Endothelial cell of umbilical vein (primary cell): Measurements from ENCODE around the gene KCTD5. TPM values are rescaled to one million over a fixed set of nuclear protein-coding genes. Genes with fewer than 3 reads are reported as not detected.

Experiments used
- BruUV-seq: library from RNA; stranded (reverse); fragments of 400-500 nt; replicated peaks from 2 replicates; lab custom pipeline; 2021; lab: Mats Ljungman, UMichigan
- CTCF ChIA-PET: fragments of 300-600, 350-600 bp; sonication (Branson Sonifier 250); formaldehyde crosslinking; loops from one replicate; lab custom pipeline; 2021; ENCODE audit warnings: antibody characterized with exemption, inconsistent platforms; lab: Charles Lee
- POLR2A ChIA-PET: fragments of 300-600, 350-600 bp; sonication (Branson Sonifier 250); formaldehyde crosslinking; loops from one replicate; lab custom pipeline; 2021; ENCODE audit warnings: antibody characterized with exemption, inconsistent platforms; lab: Charles Lee
- DNase-seq: peaks from one replicate; pipeline ENCODE4 v3.0.0-alpha.2; 2011; ENCODE audit warnings: low read depth, low spot score
- FAIRE-seq: peaks from 2 replicates; lab custom pipeline; 2011; peaks lifted over from hg19 to GRCh38; lab: Jason Lieb, UNC
- H2AFZ ChIP-seq: 2 replicates; pipeline ENCODE4 v1.6.0; 2012; ENCODE audit warnings: low read depth, low read length, control low read depth, inconsistent platforms
- H3K27ac ChIP-seq: 2 replicates; pipeline ENCODE4 v1.5.1; 2011; ENCODE audit warnings: low read depth, mild to moderate bottlenecking, control low read depth, low read length, moderate library complexity; ENCODE audit not compliant: insufficient read depth
- H3K27me3 ChIP-seq, 2 experiments: 2 replicates each; pipeline versions ENCODE4 v1.6.0 to v1.6.1; 2011; ENCODE audit warnings: low read length in 2 of 2, mixed read lengths in 1 of 2; ENCODE audit not compliant: control insufficient read depth in 2 of 2, insufficient read depth in 2 of 2
- H3K36me3 ChIP-seq, 2 experiments: 2 replicates in 1 of 2; 3 replicates in 1 of 2; pipeline ENCODE4 v1.5.1; 2011; ENCODE audit warnings: low read length in 2 of 2, mild to moderate bottlenecking in 1 of 2, moderate library complexity in 1 of 2; ENCODE audit not compliant: control insufficient read depth in 2 of 2, insufficient read depth in 2 of 2; ENCODE audit errors: extremely low read depth in 1 of 2
- H3K4me1 ChIP-seq: 3 replicates; pipeline ENCODE4 v1.5.1; 2011; ENCODE audit warnings: mild to moderate bottlenecking, low read length; ENCODE audit not compliant: control insufficient read depth, insufficient read depth; ENCODE audit errors: extremely low read depth
- H3K4me2 ChIP-seq: 2 replicates; pipeline ENCODE4 v1.6.1; 2011; ENCODE audit warnings: low read length, control low read depth, mixed read lengths; ENCODE audit not compliant: insufficient read depth
- H3K4me3 ChIP-seq, 3 experiments: fragments of 200-600 bp in 1 of 3; sonication (generic), shearing (Covaris generic) in 1 of 3; replicated peaks in 1 of 3; 2 replicates each; pipeline ENCODE4 v1.5.1; 2011 to 2016; ENCODE audit warnings: control low read depth in 3 of 3, low read length in 3 of 3, mild to moderate bottlenecking in 2 of 3, inconsistent platforms in 1 of 3, low read depth in 1 of 3, moderate library complexity in 1 of 3; ENCODE audit not compliant: insufficient read depth in 1 of 3
- H3K79me2 ChIP-seq: 2 replicates; pipeline ENCODE4 v1.6.0; 2012; ENCODE audit warnings: low read length, inconsistent platforms; ENCODE audit not compliant: control insufficient read depth, insufficient read depth
- H3K9ac ChIP-seq: replicated peaks from 2 replicates; pipeline ENCODE3; 2011; ENCODE audit warnings: low read length, control low read depth; ENCODE audit not compliant: insufficient read depth; ENCODE audit errors: extremely low read depth
- H3K9me1 ChIP-seq: replicated peaks from 3 replicates; pipeline ENCODE4 v1.6.0; 2011; ENCODE audit warnings: mild to moderate bottlenecking, low read length; ENCODE audit not compliant: control insufficient read depth, insufficient read depth; ENCODE audit errors: extremely low read depth
- H3K9me3 ChIP-seq: replicated peaks from 2 replicates; pipeline ENCODE4 v1.5.1; 2012; ENCODE audit warnings: low read length, inconsistent platforms; ENCODE audit not compliant: control insufficient read depth, insufficient read depth
- H4K20me1 ChIP-seq: replicated peaks from 2 replicates; pipeline ENCODE3; 2011; ENCODE audit warnings: mild to moderate bottlenecking, low read length; ENCODE audit not compliant: control insufficient read depth, insufficient read depth; ENCODE audit errors: extremely low read depth
- CTCF ChIP-seq, 2 donors: IDR thresholded peaks; 1 replicate in 1 of 2; 2 replicates in 1 of 2; pipeline ENCODE4 v1.5.1; 2011; ENCODE audit warnings: low read length in 2 of 2, mild to moderate bottlenecking in 2 of 2, moderate library complexity in 2 of 2, control low read depth in 1 of 2, inconsistent platforms in 1 of 2, low read depth in 1 of 2; ENCODE audit not compliant: insufficient read depth in 1 of 2; ENCODE audit errors: extremely low read depth in 1 of 2
- EZH2 ChIP-seq: IDR thresholded peaks from 2 replicates; pipeline ENCODE4 v1.6.1; 2012; ENCODE audit warnings: borderline replicate concordance, low read depth, mild to moderate bottlenecking, moderate library complexity, low read length, inconsistent platforms; ENCODE audit not compliant: severe bottlenecking
- FOS ChIP-seq: IDR thresholded peaks from 2 replicates; pipeline ENCODE4 v1.6.1; 2011; ENCODE audit warnings: mild to moderate bottlenecking, low read length, moderate library complexity, borderline replicate concordance; ENCODE audit not compliant: insufficient read depth
- GATA2 ChIP-seq: IDR thresholded peaks from 2 replicates; pipeline ENCODE4 v1.7.0; 2011; ENCODE audit warnings: low read depth, mild to moderate bottlenecking, moderate library complexity, mixed read lengths, low read length; ENCODE audit not compliant: insufficient read length, insufficient read depth
- JUN ChIP-seq: IDR thresholded peaks from 2 replicates; pipeline ENCODE4 v1.6.1; 2011; ENCODE audit warnings: borderline replicate concordance, low read depth; ENCODE audit not compliant: insufficient read length, insufficient read depth
- MAX ChIP-seq: IDR thresholded peaks from 2 replicates; pipeline ENCODE4 v1.6.1; 2011; ENCODE audit not compliant: insufficient read depth, insufficient read length
- MYC ChIP-seq: IDR thresholded peaks from one replicate; pipeline ENCODE4 v1.6.1; 2011; ENCODE audit warnings: mild to moderate bottlenecking, low read depth, low read length
- POLR2A ChIP-seq: IDR thresholded peaks from 2 replicates; pipeline ENCODE4 v1.6.1; 2012; ENCODE audit warnings: low read depth, mild to moderate bottlenecking, control low read depth, low read length
- POLR2AphosphoS5 ChIP-seq: IDR thresholded peaks from 2 replicates; pipeline ENCODE4 v1.6.1; 2012; ENCODE audit warnings: low read depth, mild to moderate bottlenecking, control low read depth, low read length, moderate library complexity; ENCODE audit not compliant: insufficient read depth
- dilution Hi-C: fragments of 300-500 bp; cut with MboI; formaldehyde crosslinking; loops from one replicate; pipeline ENCODE4 v1.15.0; 2019; ENCODE audit warnings: low sequenced_read_pairs; ENCODE audit not compliant: extremely low pct_ligation_motif_present
- intact Hi-C: fragments of 100-400 bp; cut with micrococcal nuclease; formaldehyde crosslinking; loops from one replicate; pipeline ENCODE4 v1.10.0; 2022
- polyA plus RNA-seq, 4 experiments: library from polyadenylated mRNA; depleted of rRNA in 3 of 4; stranded (reverse) in 3 of 4; unstranded in 1 of 4; fragments of >200 nt; gene quantifications; 2 replicates each; pipeline versions ENCODE4 v1.2.1 to v1.2.3, GENCODE V29; 2011 to 2012; ENCODE audit warnings: missing spikeins in 1 of 4
- total RNA-seq: library from RNA; stranded (reverse); gene quantifications from 2 replicates; pipeline ENCODE4 v1.2.3, GENCODE V29; 2021

The KCTD5 gene
- total and polyA plus RNA-seq, 2 donors (not counting 3 experiments of a cell fraction or from before 2014, with no cell fraction given), result 32.2 to 42.0 TPM

- TF ChIP-seq FOS (no peak), GATA2 (no peak), CTCF (IDR thresholded peaks at IDR 0.05; ENCODE audit: extremely low read depth in 1 of 2, insufficient read depth in 1 of 2, low read depth in 1 of 2, low read length in 2 of 2) (no peak), MAX (no peak), POLR2AphosphoS5 (no peak), MYC (no peak), JUN (no peak), POLR2A (no peak), EZH2 (no peak)
- no peak for FAIRE-seq
- no TSS peak for BruUV-seq
- dilution Hi-C loops, result no loop called here
- Histone ChIP-seq H3K79me2 (no peaks in the 10 kb centered on the region), H3K27ac (no peak overlapping the region), H2AFZ (no peak overlapping the region), H4K20me1 (no peaks in the 10 kb centered on the region), H3K9me3 (no peaks in the 10 kb centered on the region), H3K4me2 (no peak overlapping the region), H3K27me3 (no peaks in the 10 kb centered on the region), H3K4me1 (no peaks in the 10 kb centered on the region), H3K36me3 (peaks cover 5 to 52% of the 10 kb centered on the region in 2 experiments), H3K4me3 (no peak overlapping the region), H3K9ac (no peak overlapping the region), H3K9me1 (no peaks in the 10 kb centered on the region)
- intact Hi-C loops, result no loop called here
- DNase-seq, result no peak
- ChIA-PET POLR2A (no interaction called here), CTCF (no interaction called here)
Observed at GRCh38 chr16:2698965-2699750, 16.8 kb downstream of the KCTD5 start.
